ENCODE results near the gene FGF4.

FGF4 gene

DNA sequence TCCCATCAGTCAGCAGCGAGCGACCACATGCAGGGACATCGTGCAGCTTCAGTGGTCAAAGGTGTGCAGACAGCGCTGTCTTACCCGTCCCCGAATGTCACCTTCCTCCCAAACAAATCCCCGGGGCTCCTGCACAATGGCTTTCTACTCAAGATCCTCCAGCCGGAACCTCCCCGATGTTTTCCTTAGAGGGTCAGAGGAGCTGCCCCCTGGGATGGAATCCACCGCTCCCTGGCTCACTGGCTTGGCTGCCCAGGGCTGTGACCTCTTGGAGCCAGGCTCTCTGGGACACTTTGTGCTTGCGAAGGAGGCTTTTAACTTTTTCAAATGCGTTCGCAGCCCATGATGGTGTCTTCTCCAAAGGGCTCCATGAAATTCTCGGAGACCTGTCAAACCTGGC lies 54.0 kb downstream of the FGF4 start:
- DNase-seq = no peak

Measured in hippocampal formation (tissue), 2 donors.